ENCODE results near the gene CDK10. TPM values are rescaled to one million over a fixed set of nuclear protein-coding genes. Genes with fewer than 3 reads are reported as not detected.

The CDK10 gene
- total and polyA plus RNA-seq, 9 of the 15 experiments (the other 6 are each of a cell fraction or from before 2014, with no cell fraction given): 2.0 to 85.1 (median 40.1) TPM

DNA sequence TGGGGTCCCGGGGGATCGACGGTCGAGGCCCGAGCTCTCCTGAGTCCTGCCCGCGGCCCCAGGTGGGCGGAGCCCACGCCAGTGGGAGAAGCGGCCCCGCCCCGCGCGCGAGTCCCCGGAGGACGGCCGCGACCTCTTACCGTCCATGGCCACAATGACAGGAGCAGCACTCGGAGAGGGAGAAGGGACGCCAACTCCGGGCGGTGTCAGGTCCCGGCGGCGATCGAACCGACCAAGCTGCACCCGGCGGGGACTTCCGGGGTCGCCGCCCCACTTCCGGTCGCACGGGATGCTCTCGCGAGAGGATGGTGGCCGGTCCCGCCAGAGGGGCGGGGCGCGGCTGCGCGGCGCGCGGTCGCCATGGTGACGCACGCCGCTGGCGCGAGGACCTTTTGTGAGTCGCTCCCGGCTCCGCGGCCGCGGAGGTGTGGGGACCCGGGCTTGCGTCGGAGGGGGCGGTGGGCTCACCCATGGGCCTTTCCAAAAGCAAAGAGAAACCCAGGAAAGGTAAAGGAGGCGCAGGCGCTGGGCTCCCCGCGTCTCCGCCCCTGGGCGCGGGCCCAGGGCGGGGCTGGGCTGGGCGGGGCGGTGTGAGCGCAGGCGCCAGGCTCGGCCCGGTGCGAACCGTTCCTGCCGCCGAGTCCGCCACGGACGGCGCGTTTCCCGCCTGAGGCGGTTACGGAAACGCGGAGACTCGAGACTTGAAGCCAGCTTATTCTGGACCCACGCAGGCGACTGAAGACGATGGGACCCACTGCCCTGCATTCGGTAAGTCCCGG is 28.9 kb upstream of the CDK10 start, which contains the start of the genes CHMP1A and SPATA33 (continued):
- TF ChIP-seq, protein P1, sequence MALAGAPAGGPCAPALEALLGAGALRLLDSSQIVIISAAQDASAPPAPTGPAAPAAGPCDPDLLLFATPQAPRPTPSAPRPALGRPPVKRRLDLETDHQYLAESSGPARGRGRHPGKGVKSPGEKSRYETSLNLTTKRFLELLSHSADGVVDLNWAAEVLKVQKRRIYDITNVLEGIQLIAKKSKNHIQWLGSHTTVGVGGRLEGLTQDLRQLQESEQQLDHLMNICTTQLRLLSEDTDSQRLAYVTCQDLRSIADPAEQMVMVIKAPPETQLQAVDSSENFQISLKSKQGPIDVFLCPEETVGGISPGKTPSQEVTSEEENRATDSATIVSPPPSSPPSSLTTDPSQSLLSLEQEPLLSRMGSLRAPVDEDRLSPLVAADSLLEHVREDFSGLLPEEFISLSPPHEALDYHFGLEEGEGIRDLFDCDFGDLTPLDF (CRISPR knock-in tag; IDR thresholded peaks at IDR 0.05): peak; percentile 75; the same call in 1 of the 2 replicates
- TF ChIP-seq, protein P2, sequence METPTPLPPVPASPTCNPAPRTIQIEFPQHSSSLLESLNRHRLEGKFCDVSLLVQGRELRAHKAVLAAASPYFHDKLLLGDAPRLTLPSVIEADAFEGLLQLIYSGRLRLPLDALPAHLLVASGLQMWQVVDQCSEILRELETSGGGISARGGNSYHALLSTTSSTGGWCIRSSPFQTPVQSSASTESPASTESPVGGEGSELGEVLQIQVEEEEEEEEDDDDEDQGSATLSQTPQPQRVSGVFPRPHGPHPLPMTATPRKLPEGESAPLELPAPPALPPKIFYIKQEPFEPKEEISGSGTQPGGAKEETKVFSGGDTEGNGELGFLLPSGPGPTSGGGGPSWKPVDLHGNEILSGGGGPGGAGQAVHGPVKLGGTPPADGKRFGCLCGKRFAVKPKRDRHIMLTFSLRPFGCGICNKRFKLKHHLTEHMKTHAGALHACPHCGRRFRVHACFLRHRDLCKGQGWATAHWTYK (CRISPR knock-in tag; IDR thresholded peaks at IDR 0.05): peak; percentile 43; the same call in 1 of the 2 replicates
- TF ChIP-seq ESRRA (IDR thresholded peaks at IDR 0.05; ENCODE audit: borderline replicate concordance, low read depth) (0 out of 2 replicates have a peak, but pooled peaks have one; percentile 14), CCNT2 (IDR thresholded peaks at IDR 0.05; ENCODE audit: borderline replicate concordance, extremely low read depth, insufficient read length, low read depth, low read length) (peak; percentile 69), ATF7 (IDR thresholded peaks at IDR 0.05) (peak; percentile 57; the same call in 1 of the 2 replicates), CBX1 (IDR thresholded peaks at IDR 0.05; ENCODE audit: low read depth) (peak; percentile 89; the same call in 1 of the 2 replicates), LCOR (CRISPR knock-in tag; IDR thresholded peaks at IDR 0.05) (peak; percentile 19), HDAC1 (IDR thresholded peaks at IDR 0.05) (peak in 1 of 2 experiments; percentile 94; a peak in 2 of 4 replicates), CSDE1 (IDR thresholded peaks at IDR 0.05) (peak in 1 of 2 experiments; percentile 76; a peak in 2 of 4 replicates), L3MBTL2 (IDR thresholded peaks at IDR 0.05) (peak; percentile 95), ZNF830 (CRISPR knock-in tag; IDR thresholded peaks at IDR 0.05) (no peak), YY1 (IDR thresholded peaks at IDR 0.05; ENCODE audit: borderline replicate concordance in 1 of 3, control insufficient read depth in 1 of 3, extremely low read depth in 1 of 3, insufficient read depth in 3 of 3, insufficient read length in 1 of 3, insufficient replicate concordance in 2 of 3, low read depth in 1 of 3, low read length in 2 of 3) (peak in 1 of 3 experiments; percentile 14), HMG20A (CRISPR knock-in tag; conservative IDR thresholded peaks at IDR 0.05) (no peak), KDM5B (IDR thresholded peaks at IDR 0.05; ENCODE audit: insufficient replicate concordance, low read depth, low read length) (peak; percentile 89)
- TF ChIP-seq, protein P3, sequence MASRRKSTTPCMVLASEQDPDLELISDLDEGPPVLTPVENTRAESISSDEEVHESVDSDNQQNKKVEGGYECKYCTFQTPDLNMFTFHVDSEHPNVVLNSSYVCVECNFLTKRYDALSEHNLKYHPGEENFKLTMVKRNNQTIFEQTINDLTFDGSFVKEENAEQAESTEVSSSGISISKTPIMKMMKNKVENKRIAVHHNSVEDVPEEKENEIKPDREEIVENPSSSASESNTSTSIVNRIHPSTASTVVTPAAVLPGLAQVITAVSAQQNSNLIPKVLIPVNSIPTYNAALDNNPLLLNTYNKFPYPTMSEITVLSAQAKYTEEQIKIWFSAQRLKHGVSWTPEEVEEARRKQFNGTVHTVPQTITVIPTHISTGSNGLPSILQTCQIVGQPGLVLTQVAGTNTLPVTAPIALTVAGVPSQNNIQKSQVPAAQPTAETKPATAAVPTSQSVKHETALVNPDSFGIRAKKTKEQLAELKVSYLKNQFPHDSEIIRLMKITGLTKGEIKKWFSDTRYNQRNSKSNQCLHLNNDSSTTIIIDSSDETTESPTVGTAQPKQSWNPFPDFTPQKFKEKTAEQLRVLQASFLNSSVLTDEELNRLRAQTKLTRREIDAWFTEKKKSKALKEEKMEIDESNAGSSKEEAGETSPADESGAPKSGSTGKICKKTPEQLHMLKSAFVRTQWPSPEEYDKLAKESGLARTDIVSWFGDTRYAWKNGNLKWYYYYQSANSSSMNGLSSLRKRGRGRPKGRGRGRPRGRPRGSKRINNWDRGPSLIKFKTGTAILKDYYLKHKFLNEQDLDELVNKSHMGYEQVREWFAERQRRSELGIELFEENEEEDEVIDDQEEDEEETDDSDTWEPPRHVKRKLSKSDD (conservative IDR thresholded peaks at IDR 0.05; ENCODE audit: low read length): no peak
- TF ChIP-seq, protein P4, sequence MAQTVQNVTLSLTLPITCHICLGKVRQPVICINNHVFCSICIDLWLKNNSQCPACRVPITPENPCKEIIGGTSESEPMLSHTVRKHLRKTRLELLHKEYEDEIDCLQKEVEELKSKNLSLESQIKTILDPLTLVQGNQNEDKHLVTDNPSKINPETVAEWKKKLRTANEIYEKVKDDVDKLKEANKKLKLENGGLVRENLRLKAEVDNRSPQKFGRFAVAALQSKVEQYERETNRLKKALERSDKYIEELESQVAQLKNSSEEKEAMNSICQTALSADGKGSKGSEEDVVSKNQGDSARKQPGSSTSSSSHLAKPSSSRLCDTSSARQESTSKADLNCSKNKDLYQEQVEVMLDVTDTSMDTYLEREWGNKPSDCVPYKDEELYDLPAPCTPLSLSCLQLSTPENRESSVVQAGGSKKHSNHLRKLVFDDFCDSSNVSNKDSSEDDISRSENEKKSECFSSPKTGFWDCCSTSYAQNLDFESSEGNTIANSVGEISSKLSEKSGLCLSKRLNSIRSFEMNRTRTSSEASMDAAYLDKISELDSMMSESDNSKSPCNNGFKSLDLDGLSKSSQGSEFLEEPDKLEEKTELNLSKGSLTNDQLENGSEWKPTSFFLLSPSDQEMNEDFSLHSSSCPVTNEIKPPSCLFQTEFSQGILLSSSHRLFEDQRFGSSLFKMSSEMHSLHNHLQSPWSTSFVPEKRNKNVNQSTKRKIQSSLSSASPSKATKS (CRISPR knock-in tag; IDR thresholded peaks at IDR 0.05): no peak
- TF ChIP-seq, protein P5, sequence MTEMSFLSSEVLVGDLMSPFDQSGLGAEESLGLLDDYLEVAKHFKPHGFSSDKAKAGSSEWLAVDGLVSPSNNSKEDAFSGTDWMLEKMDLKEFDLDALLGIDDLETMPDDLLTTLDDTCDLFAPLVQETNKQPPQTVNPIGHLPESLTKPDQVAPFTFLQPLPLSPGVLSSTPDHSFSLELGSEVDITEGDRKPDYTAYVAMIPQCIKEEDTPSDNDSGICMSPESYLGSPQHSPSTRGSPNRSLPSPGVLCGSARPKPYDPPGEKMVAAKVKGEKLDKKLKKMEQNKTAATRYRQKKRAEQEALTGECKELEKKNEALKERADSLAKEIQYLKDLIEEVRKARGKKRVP (CRISPR knock-in tag; IDR thresholded peaks at IDR 0.05): 0 out of 2 replicates have a peak, but pooled peaks have one; percentile 12
